T-helper 22 cell (primary cell): ENCODE measurements around the gene CTIF.

Experiments
- DNase-seq: peaks from one replicate; pipeline ENCODE4 v3.0.0-alpha.2; 2020; ENCODE audit warnings: low read depth

The CTIF gene

GRCh38 chr18:48887294-48887904 lies 348.6 kb downstream of the CTIF start:
- DNase-seq, result no peak

- no peak for DNase-seq
Observed at GRCh38 chr18:48887905-48888772, 349.3 kb downstream of the CTIF start.

- no peak for DNase-seq
Observed at GRCh38 chr18:48888773-48889080, 349.9 kb downstream of the CTIF start.

- no peak for DNase-seq
Observed at GRCh38 chr18:48889115-48889941, 350.5 kb downstream of the CTIF start.

- no peak for DNase-seq
Observed at GRCh38 chr18:48889981-48890762, 351.3 kb downstream of the CTIF start.

- no peak for DNase-seq
Observed at GRCh38 chr18:48891721-48892120, 352.9 kb downstream of the CTIF start.

- no peak for DNase-seq
Observed at GRCh38 chr18:48892146-48892855, 353.5 kb downstream of the CTIF start.

- no peak for DNase-seq
Observed at GRCh38 chr18:48893061-48893607, 354.3 kb downstream of the CTIF start.

- DNase-seq, result no peak
Observed at GRCh38 chr18:48893608-48894600, 355.1 kb downstream of the CTIF start.

GRCh38 chr18:48894799-48895346 lies 356.0 kb downstream of the CTIF start:
- DNase-seq, result no peak

GRCh38 chr18:48896326-48896874 lies 357.6 kb downstream of the CTIF start:
- DNase-seq, result no peak

- no peak for DNase-seq
Observed at GRCh38 chr18:48896875-48897511, 358.2 kb downstream of the CTIF start.

- no peak for DNase-seq
Observed at GRCh38 chr18:48897531-48897930, 358.7 kb downstream of the CTIF start.

GRCh38 chr18:48898521-48898920 lies 359.7 kb downstream of the CTIF start:
- DNase-seq, result no peak

GRCh38 chr18:48899558-48900174 lies 360.8 kb downstream of the CTIF start:
- DNase-seq, result no peak

GRCh38 chr18:48900469-48900868 lies 361.6 kb downstream of the CTIF start:
- no peak for DNase-seq

- DNase-seq, result no peak
Observed at GRCh38 chr18:48901145-48902022, 362.6 kb downstream of the CTIF start.
